K562 (cell line): ENCODE data around the gene IMPG2. TPM values are rescaled to one million over a fixed set of nuclear protein-coding genes. Genes with fewer than 3 reads are reported as not detected.

Experiments used
- ATAC-seq: fragments of 200-7000 bp; cut with Tn5 transposase; 3 replicates; pipeline ENCODE4 v1.9.1; 2020; ENCODE audit warnings: moderate library complexity
- BruUV-seq: library from RNA; stranded (reverse); fragments of 400-500 nt; replicated peaks from 2 replicates; lab custom pipeline; 2021; lab: Mats Ljungman, UMichigan
- CTCF ChIA-PET: fragments of 300-600 bp; formaldehyde crosslinking; extraction: SDS; loops from one replicate; lab custom pipeline; 2021; ENCODE audit warnings: low intra/inter-chr PET ratio; lab: Yijun Ruan, JAX
- POLR2A ChIA-PET: fragments of 300-600, 350-650 bp; sonication (Branson Sonifier 250); formaldehyde crosslinking; extraction: SDS; loops from one replicate; lab custom pipeline; 2021; ENCODE audit warnings: antibody characterized with exemption, inconsistent platforms; lab: Yijun Ruan, JAX
- DNase-seq, 4 experiments: peaks; one replicate each; pipeline versions ENCODE4 v3.0.0 to v3.0.0-alpha.2; 2011 to 2018; ENCODE audit warnings: low spot score in 3 of 4, mixed read lengths in 3 of 4; ENCODE audit errors: extremely low read depth in 1 of 4
- FAIRE-seq: peaks from 2 replicates; lab custom pipeline; 2011; peaks lifted over from hg19 to GRCh38; lab: Jason Lieb, UNC
- H2AFZ ChIP-seq: 2 replicates; pipeline ENCODE4 v1.6.0; 2011; ENCODE audit warnings: low read depth, low read length, control low read depth, inconsistent platforms
- H3K27ac ChIP-seq: fragments of 200-600 bp; 3 replicates; pipeline ENCODE4 v1.8.0; 2011; ENCODE audit warnings: low read depth, mild to moderate bottlenecking, control low read depth, inconsistent platforms, low read length, moderate library complexity, mixed read lengths; ENCODE audit errors: extremely low read depth
- H3K27me3 ChIP-seq, 2 experiments: fragments of 300-600 bp in 1 of 2; 2 replicates in 1 of 2; 3 replicates in 1 of 2; pipeline versions ENCODE4 v1.6.0 to v1.8.0; 2011; ENCODE audit warnings: inconsistent platforms in 2 of 2, low read length in 2 of 2, mild to moderate bottlenecking in 1 of 2, mixed read lengths in 1 of 2, moderate library complexity in 1 of 2; ENCODE audit not compliant: control insufficient read depth in 2 of 2, insufficient read depth in 2 of 2
- H3K36me3 ChIP-seq: fragments of 300-600 bp; 3 replicates; pipeline ENCODE4 v1.8.0; 2011; ENCODE audit warnings: mild to moderate bottlenecking, low read length, inconsistent platforms; ENCODE audit not compliant: control insufficient read depth, insufficient read depth
- H3K4me1 ChIP-seq, 2 experiments: fragments of 200-600 bp in 1 of 2; replicated peaks in 1 of 2; 2 replicates in 1 of 2; 3 replicates in 1 of 2; pipeline versions ENCODE4 v1.5.1 to v1.8.0; 2011; ENCODE audit warnings: inconsistent platforms in 2 of 2, low read length in 2 of 2, mild to moderate bottlenecking in 1 of 2, mixed read lengths in 1 of 2, moderate library complexity in 1 of 2; ENCODE audit not compliant: control insufficient read depth in 2 of 2, insufficient read depth in 2 of 2
- H3K4me2 ChIP-seq: 2 replicates; pipeline ENCODE4 v1.6.1; 2011; ENCODE audit warnings: low read length, control low read depth, inconsistent platforms, mixed read lengths; ENCODE audit not compliant: insufficient read depth
- H3K4me3 ChIP-seq: fragments of 200-600 bp; sonication (generic), shearing (Covaris generic); 2 replicates; pipeline ENCODE4 v1.5.1; 2016; ENCODE audit warnings: control low read depth, inconsistent platforms
- H3K79me2 ChIP-seq: fragments of 200-600 bp; 3 replicates; pipeline ENCODE4 v1.8.0; 2011; ENCODE audit warnings: low read length, inconsistent platforms; ENCODE audit not compliant: control insufficient read depth, insufficient read depth
- H3K9ac ChIP-seq, 2 experiments: 2 replicates each; pipeline versions ENCODE4 v1.6.0 to v1.6.1; 2011; ENCODE audit warnings: low read depth in 2 of 2, low read length in 2 of 2, control low read depth in 1 of 2, inconsistent platforms in 1 of 2, mild to moderate bottlenecking in 1 of 2, mixed read lengths in 1 of 2; ENCODE audit not compliant: insufficient read depth in 1 of 2
- H3K9me1 ChIP-seq: one replicate; pipeline ENCODE4 v1.6.0; 2011; ENCODE audit warnings: inconsistent platforms, mild to moderate bottlenecking, low read length, moderate library complexity; ENCODE audit not compliant: control insufficient read depth, insufficient read depth
- H3K9me3 ChIP-seq: replicated peaks from 2 replicates; pipeline ENCODE4 v1.5.1; 2011; ENCODE audit warnings: low read depth, low read length, inconsistent platforms; ENCODE audit not compliant: control insufficient read depth, insufficient read depth
- H4K20me1 ChIP-seq: replicated peaks from 2 replicates; pipeline ENCODE4 v1.6.1; 2011; ENCODE audit warnings: low read length, inconsistent platforms, mixed read lengths; ENCODE audit not compliant: control insufficient read depth, insufficient read depth
- BCL6 ChIP-seq: fragments of 250-450 bp; sonication (Bioruptor Pico); IDR thresholded peaks from 2 replicates; pipeline ENCODE4 v1.4.0; 2020
- E2F3 ChIP-seq: fragments of 250-450 bp; sonication (Bioruptor Pico); IDR thresholded peaks from 2 replicates; pipeline ENCODE4 v1.4.0; 2020; ENCODE audit warnings: mild to moderate bottlenecking
- HDAC2 ChIP-seq: fragments of 450-650 bp; IDR thresholded peaks from 2 replicates; pipeline ENCODE4 v1.6.1; 2016; ENCODE audit warnings: mild to moderate bottlenecking
- PHB2 ChIP-seq: fragments of 450-650 bp; IDR thresholded peaks from 2 replicates; pipeline ENCODE4 v1.6.1; 2017; ENCODE audit warnings: low read depth
- SPI1 ChIP-seq: IDR thresholded peaks from 2 replicates; pipeline ENCODE4 v1.6.1; 2011; ENCODE audit warnings: low read depth, low read length, control low read depth, borderline replicate concordance
- ZNF232 ChIP-seq: sonication (generic); formaldehyde crosslinking; IDR thresholded peaks from 2 replicates; pipeline ENCODE4 v1.8.0; 2022; ENCODE audit warnings: mild to moderate bottlenecking, missing genetic modification reagents
- WGBS: fragments of 100-300 bp; shearing (Covaris generic); methylation state at CpG from one replicate; pipeline ENCODE4 v1.1.6; 2016; ENCODE audit warnings: low coverage, mixed read lengths; ENCODE audit not compliant: insufficient coverage; ENCODE audit errors: missing lambda C conversion rate; 5-methylcytosine and 5-hydroxymethylcytosine counted together
- in situ Hi-C: fragments of 300-500 bp; cut with MboI; formaldehyde crosslinking; loops from 4 replicates; pipeline ENCODE4 v1.15.0; 2018; ENCODE audit warnings: inconsistent platforms, mixed read lengths
- intact Hi-C: fragments of 100-400 bp; cut with micrococcal nuclease; formaldehyde crosslinking; loops from 2 replicates; pipeline ENCODE4 v1.14.2; 2022
- polyA plus RNA-seq, 8 experiments: library from polyadenylated mRNA; depleted of rRNA in 4 of 8; stranded (reverse) in 5 of 8; unstranded in 3 of 8; fragments of >200 nt; fragmentation: Nextera tagmentation in 2 of 8; fragmentation: Illumina TruSeq in 1 of 8; extraction: Ambion mirVana in 2 of 8; extraction: Trizol in 1 of 8; gene quantifications; 2 replicates each; pipeline versions ENCODE4 v1.2.1 to v1.2.3, GENCODE V29; 2011 to 2014; ENCODE audit warnings: inconsistent platforms in 1 of 8, missing spikeins in 1 of 8
- total RNA-seq, 7 experiments: library from RNA; depleted of rRNA in 6 of 7; stranded (reverse); fragments of >200 nt in 6 of 7; fragmentation: Illumina TruSeq in 2 of 7; extraction: Trizol in 2 of 7; gene quantifications; 2 replicates each; pipeline versions ENCODE4 v1.2.1 to v1.2.3, GENCODE V29; 2011 to 2021; ENCODE audit warnings: low replicate concordance in 1 of 7
- TF ChIP-seq, protein P1 (sequence below): fragments of 450-650 bp; IDR thresholded peaks from 2 replicates; pipeline ENCODE4 v1.6.1; 2016; ENCODE audit warnings: missing biosample characterization, missing genetic modification characterization

Gene IMPG2
- total and polyA plus RNA-seq, 9 of the 15 experiments (the other 6 are each of a cell fraction or from before 2014, with no cell fraction given), result 0.04 to 0.36 (median 0.09) TPM

DNA sequence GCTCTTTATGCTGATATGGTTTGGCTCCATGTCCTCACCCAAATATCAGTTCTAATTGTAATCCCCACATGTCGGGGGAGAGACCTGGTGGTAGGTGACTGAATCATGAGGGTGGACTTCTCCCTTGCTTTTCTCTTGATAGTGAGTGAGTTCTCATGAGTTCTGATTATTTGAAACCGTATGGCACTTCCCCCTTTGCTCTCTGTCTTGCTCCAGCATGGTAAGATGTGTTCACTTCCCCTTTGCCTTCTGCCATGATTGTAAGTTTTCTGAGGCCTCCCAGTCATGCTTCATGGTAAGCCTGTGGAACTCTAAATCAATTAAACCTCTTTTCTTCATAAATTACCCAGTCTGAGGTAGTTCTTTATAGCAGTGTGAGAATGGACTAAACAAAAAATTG, 107.6 kb downstream of the IMPG2 start:
- H3K4me2 ChIP-seq, result no peak overlapping the region
- WGBS, result 10% methylated on average over 2 of the region's 2 CpGs
- no peaks in the 10 kb centered on the region for H3K9me1 ChIP-seq
- H3K36me3 ChIP-seq, result no peaks in the 10 kb centered on the region
- FAIRE-seq, result no peak
- ChIA-PET POLR2A (interaction anchor here (0.7 kb wide), 1 partner anchor 506 kb away, joined by 3 read pairs; no protein-coding TSS in a partner anchor), CTCF (no interaction called here)
- H2AFZ ChIP-seq, result no peak overlapping the region
- H3K27me3 ChIP-seq, result no peaks in the 10 kb centered on the region
- no peak for DNase-seq
- no peak overlapping the region for H3K27ac ChIP-seq
- intact Hi-C loops, result no loop called here
- in situ Hi-C loops, result no loop called here
- no peaks in the 10 kb centered on the region for H4K20me1 ChIP-seq
- no peaks in the 10 kb centered on the region for H3K79me2 ChIP-seq
- no peak overlapping the region for H3K9ac ChIP-seq
- no peaks in the 10 kb centered on the region; the same call in 1 of the 2 replicates for H3K9me3 ChIP-seq
- BruUV-seq, result no TSS peak
- ATAC-seq, result no peak
- TF ChIP-seq, protein P1, sequence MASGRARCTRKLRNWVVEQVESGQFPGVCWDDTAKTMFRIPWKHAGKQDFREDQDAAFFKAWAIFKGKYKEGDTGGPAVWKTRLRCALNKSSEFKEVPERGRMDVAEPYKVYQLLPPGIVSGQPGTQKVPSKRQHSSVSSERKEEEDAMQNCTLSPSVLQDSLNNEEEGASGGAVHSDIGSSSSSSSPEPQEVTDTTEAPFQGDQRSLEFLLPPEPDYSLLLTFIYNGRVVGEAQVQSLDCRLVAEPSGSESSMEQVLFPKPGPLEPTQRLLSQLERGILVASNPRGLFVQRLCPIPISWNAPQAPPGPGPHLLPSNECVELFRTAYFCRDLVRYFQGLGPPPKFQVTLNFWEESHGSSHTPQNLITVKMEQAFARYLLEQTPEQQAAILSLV (tag), result no peak
- TF ChIP-seq ZNF232 (CRISPR knock-in tag), result no peak
- TF ChIP-seq BCL6 (CRISPR knock-in tag), result no peak
- no peak for TF ChIP-seq HDAC2
- no peak for TF ChIP-seq E2F3
- TF ChIP-seq PHB2, result no peak
- TF ChIP-seq SPI1, result peak; percentile 56; the same call in 1 of the 2 replicates
- H3K4me1 ChIP-seq, result no peaks in the 10 kb centered on the region
- no peak overlapping the region for H3K4me3 ChIP-seq
